Measurements from ENCODE around the gene CEP162. TPM values are rescaled to one million over a fixed set of nuclear protein-coding genes. Genes with fewer than 3 reads are reported as not detected.
"Not testable (repeated sequence)": the region's sequence is repeated elsewhere in the genome, so short reads cannot be mapped to it uniquely, and the experiment has no call there.

Gene CEP162
- total RNA-seq, 2 donors from 2014 or later: 3.5 to 5.5 TPM

DNA sequence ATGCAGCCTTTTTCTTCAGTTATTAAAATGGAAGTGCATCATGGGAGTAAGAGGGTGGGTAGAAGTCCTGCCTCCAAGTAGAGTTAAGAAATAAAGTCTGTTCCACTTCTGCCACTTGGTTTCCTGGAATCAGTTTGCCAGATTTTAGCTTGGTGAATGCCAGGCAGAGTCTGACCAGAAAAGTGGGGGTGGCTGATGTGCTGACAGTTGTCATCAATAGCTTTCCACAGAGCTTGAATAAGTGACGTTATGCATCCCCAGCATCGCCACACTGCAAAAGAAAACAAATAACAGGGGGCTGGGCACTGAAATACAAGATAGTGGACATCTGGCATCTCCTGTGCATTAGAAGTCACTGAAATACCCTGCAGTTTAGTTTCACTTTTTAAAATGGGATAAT, 30.8 kb upstream of the CEP162 start:
- TF ChIP-seq, protein P1, sequence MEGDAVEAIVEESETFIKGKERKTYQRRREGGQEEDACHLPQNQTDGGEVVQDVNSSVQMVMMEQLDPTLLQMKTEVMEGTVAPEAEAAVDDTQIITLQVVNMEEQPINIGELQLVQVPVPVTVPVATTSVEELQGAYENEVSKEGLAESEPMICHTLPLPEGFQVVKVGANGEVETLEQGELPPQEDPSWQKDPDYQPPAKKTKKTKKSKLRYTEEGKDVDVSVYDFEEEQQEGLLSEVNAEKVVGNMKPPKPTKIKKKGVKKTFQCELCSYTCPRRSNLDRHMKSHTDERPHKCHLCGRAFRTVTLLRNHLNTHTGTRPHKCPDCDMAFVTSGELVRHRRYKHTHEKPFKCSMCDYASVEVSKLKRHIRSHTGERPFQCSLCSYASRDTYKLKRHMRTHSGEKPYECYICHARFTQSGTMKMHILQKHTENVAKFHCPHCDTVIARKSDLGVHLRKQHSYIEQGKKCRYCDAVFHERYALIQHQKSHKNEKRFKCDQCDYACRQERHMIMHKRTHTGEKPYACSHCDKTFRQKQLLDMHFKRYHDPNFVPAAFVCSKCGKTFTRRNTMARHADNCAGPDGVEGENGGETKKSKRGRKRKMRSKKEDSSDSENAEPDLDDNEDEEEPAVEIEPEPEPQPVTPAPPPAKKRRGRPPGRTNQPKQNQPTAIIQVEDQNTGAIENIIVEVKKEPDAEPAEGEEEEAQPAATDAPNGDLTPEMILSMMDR (IDR thresholded peaks at IDR 0.05): no peak
- DNase-seq (ENCODE audit: low spot score): no peak
- Histone ChIP-seq H3K27me3 (no peaks in the 10 kb centered on the region), H3K27ac (peak overlapping the region; percentile 9 to 31), H3K4me1 (no peaks in the 10 kb centered on the region), H3K36me3 (no peaks in the 10 kb centered on the region), H3K4me3 (peak overlapping the region; percentile 0 to 20), H3K9me3 (no peaks in the 10 kb centered on the region)

DNA sequence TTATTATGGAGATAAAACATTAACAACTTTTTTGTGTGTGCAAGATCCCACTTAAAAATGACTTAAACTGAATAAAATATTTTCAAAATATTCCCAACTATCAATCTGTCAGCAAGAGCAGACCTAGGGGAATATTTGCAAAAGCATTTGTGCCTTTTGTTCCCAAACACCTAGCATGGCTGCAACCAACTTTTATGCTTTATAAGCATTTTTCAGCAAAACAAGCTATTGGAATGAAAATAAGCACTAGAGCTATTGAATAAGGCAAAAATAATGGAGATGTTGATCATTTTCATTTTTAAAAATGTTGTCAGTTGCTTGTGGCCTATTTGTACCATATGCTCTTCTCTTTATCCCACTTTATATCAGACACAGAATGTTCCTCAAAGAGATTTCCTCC, 28.2 kb upstream of the CEP162 start:
- no peak overlapping the region for H3K27ac ChIP-seq

DNA sequence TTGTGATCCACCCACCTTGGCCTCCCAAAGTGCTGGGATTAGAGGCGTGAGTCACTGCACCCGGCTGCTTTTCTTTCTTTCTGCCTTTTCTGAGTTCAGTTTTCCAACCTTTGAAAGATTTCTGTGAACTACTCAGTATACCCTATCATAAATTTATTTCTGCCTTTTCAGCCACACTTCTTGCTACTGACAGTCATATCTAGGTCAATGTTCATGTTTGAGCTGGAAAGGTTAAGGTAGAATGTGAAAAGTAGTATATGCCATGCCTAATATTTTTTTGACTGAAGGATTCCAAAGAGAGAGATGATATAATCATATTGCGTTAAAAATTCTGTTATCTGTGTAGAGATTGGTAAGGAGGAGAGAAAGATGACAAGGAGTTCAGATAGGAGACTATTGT, 25.9 kb upstream of the CEP162 start:
- Histone ChIP-seq H3K9me3 (no peaks in the 10 kb centered on the region), H3K27me3 (no peaks in the 10 kb centered on the region), H3K4me3 (no peak overlapping the region), H3K36me3 (no peaks in the 10 kb centered on the region), H3K27ac (no peak overlapping the region), H3K4me1 (no peaks in the 10 kb centered on the region)
- no peak for DNase-seq (ENCODE audit: low spot score)
- TF ChIP-seq, protein P1 (IDR thresholded peaks at IDR 0.05): no peak

More for the DNA sequence above, 28.2 kb upstream of the CEP162 start:
- no peak for DNase-seq (ENCODE audit: low spot score)
- Histone ChIP-seq H3K4me3 (no peak overlapping the region), H3K36me3 (no peaks in the 10 kb centered on the region), H3K27me3 (no peaks in the 10 kb centered on the region), H3K9me3 (no peaks in the 10 kb centered on the region), H3K4me1 (no peaks in the 10 kb centered on the region)
- TF ChIP-seq, protein P1 (IDR thresholded peaks at IDR 0.05): no peak

DNA sequence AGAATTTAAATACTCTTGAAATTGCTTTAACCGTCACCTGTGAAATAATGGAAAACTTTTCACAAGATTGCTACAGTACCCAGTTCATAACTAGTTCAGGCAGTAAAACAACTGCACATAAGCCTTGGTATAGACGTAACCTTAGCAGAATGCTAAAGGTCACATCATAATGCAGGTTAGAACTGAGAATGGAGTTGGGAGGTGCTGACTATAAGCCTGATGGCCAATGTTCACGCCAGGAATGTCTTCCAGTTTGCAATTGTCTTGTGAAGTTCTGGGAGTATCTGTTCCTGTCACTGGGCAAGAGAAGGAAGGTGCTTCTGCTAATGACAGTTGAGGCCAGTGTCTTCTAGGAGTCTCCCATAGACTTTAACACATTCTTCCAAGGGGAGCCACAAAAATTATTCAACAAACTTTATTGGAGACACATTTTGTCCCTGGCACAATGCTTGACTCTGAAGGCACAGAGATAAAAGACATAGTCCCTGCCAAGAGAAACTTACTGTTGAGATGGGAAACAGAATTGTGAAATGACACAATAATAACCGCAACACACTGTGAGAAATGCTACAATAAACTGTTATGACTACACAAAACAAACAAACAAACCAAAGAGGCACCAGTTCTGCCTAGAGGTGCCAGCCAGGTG, 24.6 kb upstream of the CEP162 start:
- no peaks in the 10 kb centered on the region for H3K9me3 ChIP-seq
- no peaks in the 10 kb centered on the region for H3K4me1 ChIP-seq
- no peak overlapping the region for H3K4me3 ChIP-seq
- H3K27me3 ChIP-seq: no peaks in the 10 kb centered on the region
- TF ChIP-seq, protein P1 (IDR thresholded peaks at IDR 0.05): no peak
- no peak for DNase-seq (ENCODE audit: low spot score)
- no peaks in the 10 kb centered on the region for H3K36me3 ChIP-seq
- H3K27ac ChIP-seq: no peak overlapping the region

DNA sequence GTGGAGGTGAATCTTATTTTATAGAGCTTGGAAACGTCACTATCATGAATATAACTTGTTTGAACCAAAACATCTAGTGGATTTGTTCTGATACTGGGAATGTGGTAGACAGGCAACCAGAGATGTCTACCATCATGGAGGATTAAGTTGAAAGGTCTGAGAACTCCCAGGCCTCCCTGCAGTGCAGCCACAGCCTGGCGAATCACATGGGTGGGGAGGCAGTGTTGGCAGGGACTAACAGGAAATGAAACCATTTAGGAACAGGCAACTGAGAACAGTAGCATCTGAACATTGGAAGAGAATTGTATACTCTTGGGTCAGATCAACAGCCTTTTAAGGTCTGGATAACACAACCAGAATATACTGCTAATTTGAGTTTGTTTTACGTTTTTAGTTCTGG, 22.3 kb upstream of the CEP162 start:
- Histone ChIP-seq H3K27me3 (no peaks in the 10 kb centered on the region), H3K4me3 (no peak overlapping the region), H3K9me3 (no peaks in the 10 kb centered on the region), H3K27ac (no peak overlapping the region), H3K4me1 (no peaks in the 10 kb centered on the region), H3K36me3 (no peaks in the 10 kb centered on the region)
- DNase-seq (ENCODE audit: low spot score): no peak
- TF ChIP-seq, protein P1 (IDR thresholded peaks at IDR 0.05): no peak

DNA sequence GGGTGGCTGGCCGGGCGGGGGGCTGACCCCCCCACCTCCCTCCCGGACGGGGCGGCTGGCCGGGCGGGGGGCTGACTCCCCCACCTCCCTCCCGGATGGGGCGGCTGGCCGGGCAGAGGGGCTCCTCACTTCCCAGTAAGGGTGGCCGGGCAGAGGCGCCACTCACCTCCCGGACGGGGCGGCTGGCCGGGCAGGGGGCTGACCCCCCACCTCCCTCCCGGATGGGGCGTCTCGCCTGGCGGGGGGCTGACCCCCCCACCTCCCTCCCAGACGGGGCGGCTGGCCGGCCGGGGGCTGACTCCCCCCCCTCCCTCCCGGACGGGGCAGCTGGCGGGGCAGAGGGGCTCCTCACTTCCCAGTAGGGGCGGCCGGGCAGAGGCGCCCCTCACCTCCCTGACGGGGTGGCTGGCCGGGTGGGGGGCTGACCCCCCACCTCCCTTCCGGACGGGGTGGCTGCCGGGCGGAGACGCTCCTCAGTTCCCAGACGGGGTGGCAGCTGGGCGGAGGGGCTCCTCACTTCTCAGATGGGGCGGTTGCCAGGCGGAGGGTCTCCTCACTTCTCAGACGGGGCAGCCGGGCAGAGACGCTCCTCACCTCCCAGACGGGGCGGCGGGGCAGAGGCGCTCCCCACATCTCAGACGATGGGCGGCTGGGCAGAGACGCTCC, 17.1 kb upstream of the CEP162 start:
- H3K4me3 ChIP-seq; H3K36me3 ChIP-seq; H3K4me1 ChIP-seq; H3K27ac ChIP-seq; H3K27me3 ChIP-seq; H3K9me3 ChIP-seq; DNase-seq (ENCODE audit: low spot score): not testable (repeated sequence)
